Cardiac fibroblast (primary cell): ENCODE data around the gene CDK14.

Experiments used
- DNase-seq, 2 donors: peaks; one replicate each; pipeline versions ENCODE4 v3.0.0 to v3.0.0-alpha.2; 2010; ENCODE audit warnings: low read depth in 2 of 2
- H3K4me3 ChIP-seq, 2 donors: replicated peaks in 1 of 2; 1 replicate in 1 of 2; 2 replicates in 1 of 2; pipeline ENCODE4 v1.5.1; 2011; ENCODE audit warnings: low read depth in 2 of 2, low read length in 2 of 2, mild to moderate bottlenecking in 2 of 2, moderate library complexity in 1 of 2
- CTCF ChIP-seq: IDR thresholded peaks from one replicate; pipeline ENCODE4 v1.5.1; 2011; ENCODE audit warnings: low read depth, mild to moderate bottlenecking, low read length, inconsistent platforms

CDK14 gene

DNA sequence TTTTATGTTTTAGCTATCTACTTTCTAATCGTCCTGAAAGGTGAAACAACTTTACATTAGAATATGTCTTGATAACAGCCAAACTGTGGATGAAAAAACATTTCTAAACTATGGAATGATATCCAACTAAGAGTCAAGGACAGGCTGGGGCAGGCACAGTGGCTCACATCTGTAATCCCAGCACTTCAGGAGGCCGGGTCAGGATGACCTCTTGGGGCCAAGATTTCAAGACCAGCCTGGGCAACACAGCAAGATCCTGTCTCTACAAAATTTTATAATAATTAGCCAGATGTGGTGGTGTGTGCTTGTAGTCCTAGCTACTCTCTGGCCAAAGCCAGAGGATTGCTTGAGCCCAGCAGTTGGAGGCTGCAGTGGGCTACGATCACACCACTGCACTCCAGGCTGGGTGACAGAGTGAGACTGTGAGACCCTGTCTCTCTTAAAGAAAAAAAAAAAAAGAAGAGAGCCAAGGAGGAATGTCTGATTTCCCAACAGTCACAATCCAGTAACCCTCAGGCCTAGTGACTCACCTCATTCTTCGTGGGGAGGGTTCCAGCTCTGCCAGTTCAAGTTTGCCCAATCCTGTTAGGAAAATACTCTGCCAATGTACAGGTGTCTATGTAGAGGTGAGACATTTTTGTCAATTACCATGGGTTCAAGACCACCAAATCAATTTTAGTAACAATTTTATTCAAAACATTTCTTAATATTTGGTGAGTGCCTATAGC, 653.5 kb downstream of the CDK14 start:
- no peak overlapping the region for H3K4me3 ChIP-seq
- DNase-seq = peak; percentile 53 to 78
- TF ChIP-seq CTCF = no peak

GRCh38 chr7:91250706-91251105, 654.6 kb downstream of the CDK14 start:
- H3K4me3 ChIP-seq = no peak overlapping the region
- no peak for TF ChIP-seq CTCF
- no peak for DNase-seq

- H3K4me3 ChIP-seq = no peak overlapping the region
- TF ChIP-seq CTCF = no peak
- DNase-seq = no peak
Measured at GRCh38 chr7:91251877-91252276, 655.8 kb downstream of the CDK14 start.
